Measurements from ENCODE around the gene SRP54.
"Not testable (repeated sequence)": the region's sequence is repeated elsewhere in the genome, so short reads cannot be mapped to it uniquely, and the experiment has no call there.

SRP54 gene

DNA sequence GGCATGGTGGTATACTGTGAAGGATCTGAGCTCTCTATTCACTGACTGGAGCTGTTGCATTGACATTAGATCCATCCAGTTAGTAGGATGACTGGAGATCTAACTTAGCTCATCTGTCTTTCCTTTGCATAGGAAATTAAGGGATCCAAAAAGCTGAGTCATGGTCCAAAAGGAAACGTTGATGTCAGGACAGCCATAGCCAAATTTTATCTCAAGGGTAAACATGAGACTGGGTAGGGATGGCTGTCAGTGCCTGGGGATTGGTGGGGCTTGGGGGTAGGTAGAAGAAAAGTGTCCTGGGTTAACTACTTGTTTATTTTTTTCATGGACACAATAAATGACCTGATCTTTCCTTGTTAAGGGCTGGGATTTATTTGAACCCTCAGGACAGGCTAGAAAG, 67.9 kb downstream of the SRP54 start:
- no peak for DNase-seq

DNA sequence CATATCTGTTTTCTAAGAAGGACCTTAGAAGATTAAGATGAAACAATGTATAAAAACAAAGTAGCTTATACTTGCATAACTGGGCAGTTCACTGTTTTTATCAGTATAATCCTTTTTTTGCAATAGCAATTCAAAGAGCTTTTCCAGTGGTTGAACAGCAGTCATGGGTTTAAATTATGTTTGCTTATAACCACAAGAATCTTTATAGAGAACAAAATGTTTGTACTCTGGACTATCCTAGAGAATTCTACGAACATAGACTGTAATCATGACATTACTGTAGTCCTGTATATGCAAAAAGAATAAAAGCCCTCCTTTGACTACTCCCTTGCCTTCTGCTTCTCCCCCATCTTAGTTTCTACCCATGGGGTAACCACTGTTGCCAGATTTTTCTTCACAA, 69.0 kb downstream of the SRP54 start:
- DNase-seq: no peak

DNA sequence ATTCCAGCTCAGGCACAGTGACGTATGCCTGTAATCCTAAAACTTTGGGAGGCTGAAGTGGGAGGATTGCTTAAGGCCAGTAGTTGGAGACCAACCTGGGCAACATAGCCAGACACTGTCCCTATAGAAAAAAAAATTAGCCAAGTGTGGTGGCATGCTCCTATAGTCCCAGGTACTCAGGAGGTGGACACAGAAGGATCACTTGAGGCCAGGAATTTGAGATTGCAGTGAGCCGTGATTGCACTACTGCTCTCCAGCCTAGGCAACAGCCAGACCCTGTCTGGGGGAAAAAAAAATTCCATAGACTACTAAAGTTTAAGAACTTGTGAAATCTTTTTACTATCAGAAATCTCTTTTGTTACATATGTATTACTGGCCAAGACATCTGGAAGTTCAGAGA, 69.8 kb downstream of the SRP54 start:
- DNase-seq: no peak

DNA sequence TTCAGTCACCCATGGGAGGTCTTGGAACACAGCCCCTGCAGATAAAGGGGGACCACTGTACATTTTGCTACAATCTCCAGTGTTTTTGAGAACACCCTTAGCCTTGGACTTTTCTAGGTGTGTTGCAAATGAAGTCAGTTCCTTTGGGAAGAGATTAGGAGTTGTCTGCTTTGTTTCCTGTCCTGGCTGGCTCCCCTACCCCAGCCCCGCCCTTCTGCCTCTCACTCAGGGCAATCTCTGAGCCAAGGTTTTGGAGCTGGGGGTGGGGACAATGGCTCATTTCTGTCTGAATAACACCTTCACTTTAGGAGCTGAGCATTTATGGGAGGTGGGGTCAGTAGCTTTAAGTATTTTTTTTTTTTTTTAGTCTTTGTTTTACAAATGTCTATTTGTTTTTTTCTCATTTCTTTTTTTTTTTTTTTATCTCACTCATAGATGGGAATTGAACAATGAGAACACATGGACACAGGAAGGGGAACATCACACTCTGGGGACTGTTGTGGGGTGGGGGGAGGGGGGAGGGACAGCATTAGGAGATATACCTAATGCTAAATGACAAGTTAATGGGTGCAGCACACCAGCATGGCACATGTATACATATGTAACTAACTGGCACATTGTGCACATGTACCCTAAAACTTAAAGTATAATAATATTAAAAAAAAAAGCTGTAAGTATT, 78.5 kb downstream of the SRP54 start:
- DNase-seq: not testable (repeated sequence)

DNA sequence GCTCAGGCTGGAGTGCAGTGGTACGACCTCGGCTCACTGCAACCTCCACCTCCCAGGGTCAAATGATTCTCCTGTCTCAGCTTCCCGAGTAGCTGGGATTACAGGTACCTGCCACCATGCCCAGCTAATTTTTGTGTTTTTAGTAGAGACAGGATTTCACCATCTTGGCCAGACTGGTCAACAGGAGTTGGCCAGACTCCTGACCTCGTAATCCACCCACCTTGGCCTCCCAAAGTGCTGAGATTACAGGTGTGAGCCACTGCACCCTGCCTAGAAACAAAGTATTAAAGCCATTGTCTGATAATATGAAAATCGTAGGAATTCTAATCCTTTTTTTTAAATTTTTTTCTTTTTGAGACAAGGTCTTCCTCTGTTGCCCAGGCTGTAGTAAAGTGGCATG, 82.9 kb downstream of the SRP54 start:
- not testable (repeated sequence) for DNase-seq

DNA sequence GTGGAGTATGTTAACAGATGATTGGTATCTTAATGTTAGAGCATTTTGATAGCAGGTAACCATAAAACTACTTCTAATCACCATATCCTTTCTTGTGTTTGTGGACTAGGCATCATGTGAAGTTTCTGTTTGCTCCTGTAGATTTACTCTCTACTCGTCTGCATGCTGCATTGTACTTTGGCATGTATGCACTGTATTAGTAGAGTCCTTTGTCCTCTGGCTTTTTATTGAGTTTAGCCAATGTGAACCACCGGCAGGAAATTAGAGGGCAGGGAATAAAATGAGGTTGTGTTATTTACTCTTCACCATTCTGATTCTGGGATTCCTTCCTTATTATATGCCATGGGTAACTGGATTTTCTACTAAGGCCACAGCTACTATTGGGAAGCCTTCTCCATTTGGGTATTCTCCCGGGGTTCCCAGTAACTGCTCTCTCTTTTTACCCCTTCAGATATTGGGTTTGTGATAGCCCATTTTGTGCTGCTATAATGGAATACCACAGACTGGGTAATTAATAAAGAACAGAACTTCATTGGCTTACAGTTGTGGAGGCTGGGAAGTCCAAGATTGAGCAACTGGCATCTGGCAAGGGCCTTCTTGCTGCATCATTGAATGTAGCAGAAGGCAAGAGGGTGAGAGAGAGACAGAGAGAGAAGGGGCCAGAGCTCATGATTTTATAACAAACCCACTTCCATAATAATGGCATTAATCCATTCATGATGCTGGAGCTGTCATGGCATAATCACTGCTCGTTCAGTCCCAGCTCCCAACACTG, 85.6 kb downstream of the SRP54 start:
- DNase-seq: no peak

DNA sequence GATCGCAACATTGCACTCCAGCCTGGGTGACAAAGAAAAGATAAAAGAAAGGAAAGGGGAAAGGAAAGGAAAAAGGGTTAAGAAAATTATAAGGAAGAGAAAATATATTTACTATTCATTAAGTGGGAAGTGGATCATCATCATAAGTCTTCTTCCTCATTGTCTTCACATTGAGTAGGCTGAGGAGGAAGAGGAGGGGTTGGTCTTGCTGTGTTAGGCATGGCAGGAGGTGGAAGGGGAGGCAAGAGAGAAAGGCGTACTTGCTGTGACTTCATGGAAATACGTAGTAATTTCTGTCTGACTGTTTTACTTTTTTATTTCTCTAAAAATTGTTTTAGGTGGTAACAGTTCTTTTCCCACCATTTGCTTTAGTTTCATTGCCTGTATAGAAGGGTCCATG, 89.4 kb downstream of the SRP54 start:
- DNase-seq: no peak

DNA sequence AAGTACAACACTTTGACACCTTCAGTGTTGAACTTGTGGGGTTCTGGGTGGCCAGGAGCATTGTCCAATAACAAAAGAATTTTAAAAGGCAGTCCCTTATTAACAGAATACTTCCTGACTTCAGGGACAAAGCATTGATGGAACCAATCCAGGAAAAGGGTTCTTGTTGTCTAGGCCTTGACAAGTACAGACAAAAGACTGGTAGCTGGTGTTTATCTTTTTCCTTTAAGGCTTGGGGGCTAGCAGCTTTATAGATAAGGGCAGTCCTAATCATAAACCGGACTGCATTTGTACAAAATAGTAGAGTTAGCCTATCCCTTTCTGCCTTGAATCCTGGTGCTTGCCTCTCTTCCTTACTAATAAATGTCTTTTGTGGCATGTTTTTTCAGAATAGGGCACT, 90.7 kb downstream of the SRP54 start:
- no peak for DNase-seq

DNA sequence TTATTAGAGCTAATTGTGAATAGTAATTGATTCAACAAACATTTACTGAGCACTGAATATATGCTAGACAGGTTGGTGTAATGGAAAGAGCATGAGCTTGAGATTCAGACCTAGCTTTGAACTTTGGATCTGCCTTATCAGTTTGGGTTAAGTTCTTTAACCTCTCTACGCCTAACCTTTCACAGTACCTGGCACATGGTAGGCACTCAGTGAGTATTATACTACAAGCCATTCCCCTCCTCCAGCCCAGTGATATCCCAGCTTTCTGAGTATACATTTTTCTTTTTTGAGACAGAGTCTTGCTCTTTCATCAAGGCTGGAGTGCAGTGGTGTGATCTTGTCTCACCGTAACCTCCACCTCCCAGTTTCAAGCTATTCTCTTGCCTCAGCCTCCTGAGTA, 95.3 kb downstream of the SRP54 start:
- DNase-seq: no peak
